ENCODE measurements around the gene BTBD19. TPM values are rescaled to one million over a fixed set of nuclear protein-coding genes. Genes with fewer than 3 reads are reported as not detected.

BTBD19 gene
- polyA plus RNA-seq, 1 of the 3 experiments (the other 2 are of a cell fraction), result 36.9 TPM

DNA sequence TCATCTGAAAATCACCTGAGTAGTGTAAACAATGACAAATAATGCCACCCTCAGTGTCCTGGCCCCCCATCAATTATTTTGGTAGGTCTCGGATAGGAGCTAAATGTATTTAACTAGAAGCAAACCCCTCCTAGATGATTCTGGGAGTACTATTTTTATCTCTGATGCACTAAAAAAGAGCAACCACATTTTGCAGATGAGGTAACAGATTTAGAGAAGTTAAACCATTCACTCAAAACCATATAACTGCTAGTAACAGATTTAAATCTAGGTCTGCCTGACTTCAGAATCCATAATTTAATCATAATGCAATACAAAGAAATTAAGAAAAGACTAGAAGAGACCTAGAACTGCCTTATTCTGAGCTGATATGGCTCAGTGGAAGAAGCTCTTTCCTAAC is 52.0 kb downstream of the BTBD19 start:
- Histone ChIP-seq H3K27ac (ENCODE audit: low read depth in 2 of 2, low read length in 1 of 2) (no peak overlapping the region), H3K27me3 (ENCODE audit: insufficient read depth) (no peaks in the 10 kb centered on the region), H3K4me3 (ENCODE audit: low read depth in 2 of 2, low read length in 1 of 2) (no peak overlapping the region), H3K9me2 (no peaks in the 10 kb centered on the region), H2AFZ (ENCODE audit: low read depth) (no peak overlapping the region), H3K9ac (no peak overlapping the region), H4K20me1 (ENCODE audit: insufficient read depth) (no peaks in the 10 kb centered on the region), H3K79me2 (ENCODE audit: insufficient read depth) (no peaks in the 10 kb centered on the region), H3K4me1 (ENCODE audit: control insufficient read depth in 1 of 2, insufficient read depth in 2 of 2, low read depth in 1 of 2, low read length in 1 of 2) (no peaks in the 10 kb centered on the region), H3K9me3 (no peaks in the 10 kb centered on the region), H3K36me3 (replicated peaks in 1 of 2; ENCODE audit: control insufficient read depth in 1 of 2, insufficient read depth in 2 of 2, low read length in 1 of 2) (no peaks in the 10 kb centered on the region), H3F3A (replicated peaks; ENCODE audit: insufficient read depth) (no peaks in the 10 kb centered on the region), H3K4me2 (no peak overlapping the region)
- TF ChIP-seq GABPA (IDR thresholded peaks at IDR 0.05; ENCODE audit: low read depth), result no peak
- no peak for TF ChIP-seq FOSL2 (IDR thresholded peaks at IDR 0.05; ENCODE audit: borderline replicate concordance, low read depth)
- 100% methylated on average over 1 of the region's 1 CpG for WGBS (ENCODE audit: low lambda C conversion rate)
- DNase-seq, result no peak
- ChIA-PET POLR2A (no interaction called here), CTCF (interaction anchor here (1.0 to 1.2 kb wide), 2 partner anchors 9 to 440 kb away, joined by 3 read pairs; no protein-coding TSS in a partner anchor)

GRCh38 chr1:44860891-44861425 is 52.6 kb downstream of the BTBD19 start:
- H2AFZ ChIP-seq (ENCODE audit: low read depth), result no peak overlapping the region
- H3F3A ChIP-seq (replicated peaks; ENCODE audit: insufficient read depth), result no peaks in the 10 kb centered on the region
- H3K9ac ChIP-seq, result no peak overlapping the region
- WGBS (ENCODE audit: low lambda C conversion rate), result 100% methylated on average over 1 of the region's 1 CpG
- TF ChIP-seq TEAD4 (IDR thresholded peaks at IDR 0.05; ENCODE audit: borderline replicate concordance, insufficient read depth), result no peak
- TF ChIP-seq TCF12 (IDR thresholded peaks at IDR 0.05), result no peak
- no peak for TF ChIP-seq USF2 (IDR thresholded peaks at IDR 0.05; ENCODE audit: borderline replicate concordance, low read depth, low read length)
- TF ChIP-seq FOXJ3 (CRISPR knock-in tag; IDR thresholded peaks at IDR 0.05), result no peak
- TF ChIP-seq, protein P1, sequence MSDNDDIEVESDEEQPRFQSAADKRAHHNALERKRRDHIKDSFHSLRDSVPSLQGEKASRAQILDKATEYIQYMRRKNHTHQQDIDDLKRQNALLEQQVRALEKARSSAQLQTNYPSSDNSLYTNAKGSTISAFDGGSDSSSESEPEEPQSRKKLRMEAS (IDR thresholded peaks at IDR 0.05; ENCODE audit: low read depth), result no peak
- no peak for TF ChIP-seq ELF1 (IDR thresholded peaks at IDR 0.05)
- no peak for TF ChIP-seq NFIC (IDR thresholded peaks at IDR 0.05; ENCODE audit: borderline replicate concordance)
- TF ChIP-seq JUND (IDR thresholded peaks at IDR 0.05), result no peak
- no peak for TF ChIP-seq NRF1 (IDR thresholded peaks at IDR 0.05; ENCODE audit: low read depth, low read length)
- TF ChIP-seq RCOR1 (IDR thresholded peaks at IDR 0.05; ENCODE audit: low read length), result no peak
- no peak for TF ChIP-seq MEF2A (IDR thresholded peaks at IDR 0.05; ENCODE audit: borderline replicate concordance, low read depth)
- no peak for TF ChIP-seq IRF3 (IDR thresholded peaks at IDR 0.05; ENCODE audit: low read depth, low read length)
- no peak for TF ChIP-seq POLR2AphosphoS5 (IDR thresholded peaks at IDR 0.05; ENCODE audit: low read depth, low read length)
- H3K4me1 ChIP-seq (ENCODE audit: control insufficient read depth in 1 of 2, insufficient read depth in 2 of 2, low read depth in 1 of 2, low read length in 1 of 2), result no peaks in the 10 kb centered on the region
- no peak overlapping the region for H3K4me3 ChIP-seq (ENCODE audit: low read depth in 2 of 2, low read length in 1 of 2)
- no peaks in the 10 kb centered on the region for H3K9me2 ChIP-seq
- no peak for DNase-seq
- H3K79me2 ChIP-seq (ENCODE audit: insufficient read depth), result no peaks in the 10 kb centered on the region
- no peaks in the 10 kb centered on the region for H4K20me1 ChIP-seq (ENCODE audit: insufficient read depth)
- CTCF ChIA-PET, result interaction anchor here (0.9 to 1.7 kb wide), 4 partner anchors 10 to 439 kb away, joined by 3 read pairs; no protein-coding TSS in a partner anchor
- no peaks in the 10 kb centered on the region for H3K36me3 ChIP-seq (replicated peaks in 1 of 2; ENCODE audit: control insufficient read depth in 1 of 2, insufficient read depth in 2 of 2, low read length in 1 of 2)
- no peaks in the 10 kb centered on the region for H3K9me3 ChIP-seq
- H3K4me2 ChIP-seq, result no peak overlapping the region
- H3K27ac ChIP-seq (ENCODE audit: low read depth in 2 of 2, low read length in 1 of 2), result no peak overlapping the region
- H3K27me3 ChIP-seq (ENCODE audit: insufficient read depth), result no peaks in the 10 kb centered on the region
- POLR2A ChIA-PET, result no interaction called here

Measured in SK-N-SH (cell line).